Tibial artery (tissue), 4 donors: ENCODE results near the gene AHSG.

Experiments used
- DNase-seq, 2 donors: peaks; one replicate each; pipeline ENCODE4 v3.0.0-alpha.2; 2019
- H3K27ac ChIP-seq, 2 donors: fragments of 200-600 bp; sonication (generic) in 1 of 2; 1 replicate in 1 of 2; 2 replicates in 1 of 2; pipeline ENCODE4 v1.5.1; 2018 to 2019; ENCODE audit warnings: mild to moderate bottlenecking in 1 of 2
- H3K27me3 ChIP-seq, 2 donors: fragments of 200-600 bp; sonication (generic) in 1 of 2; one replicate each; pipeline versions ENCODE4 v1.5.1 to v1.6.0; 2016 to 2019
- H3K36me3 ChIP-seq, 3 donors: fragments of 200-600 bp; sonication (generic) in 2 of 3; one replicate each; pipeline ENCODE4 v1.5.1; 2016 to 2019; ENCODE audit warnings: mild to moderate bottlenecking in 2 of 3
- H3K4me1 ChIP-seq, 4 donors: fragments of 200-600 bp; sonication (generic) in 2 of 4; 1 replicate in 3 of 4; 2 replicates in 1 of 4; pipeline ENCODE4 v1.5.1; 2016 to 2019
- H3K4me3 ChIP-seq, 2 donors: fragments of 200-600 bp; sonication (generic) in 1 of 2; 1 replicate in 1 of 2; 2 replicates in 1 of 2; pipeline ENCODE4 v1.5.1; 2018 to 2019; ENCODE audit warnings: mild to moderate bottlenecking in 2 of 2
- H3K9me3 ChIP-seq, 3 donors: fragments of 200-600 bp; sonication (generic) in 1 of 3; one replicate each; pipeline ENCODE4 v1.5.1; 2016 to 2019
- CTCF ChIP-seq, 2 experiments: fragments of 200-600 bp in 1 of 2; fragments of 450-650 bp in 1 of 2; IDR thresholded peaks; one replicate each; pipeline ENCODE4 v1.5.1; 2017 to 2019; ENCODE audit warnings: antibody characterized with exemption in 2 of 2, mild to moderate bottlenecking in 1 of 2, moderate library complexity in 1 of 2
- intact Hi-C: fragments of 100-400 bp; cut with DNase I; formaldehyde crosslinking; loops from one replicate; pipeline ENCODE4 v1.15.0; 2023; ENCODE audit warnings: low total_unique reads

The AHSG gene

GRCh38 chr3:186608624-186609215, 4.1 kb upstream of the AHSG start:
- no peak overlapping the region for H3K27ac ChIP-seq
- no peak for TF ChIP-seq CTCF (IDR thresholded peaks at IDR 0.05)
- H3K4me1 ChIP-seq: no peaks in the 10 kb centered on the region
- peaks cover 0 to 11% of the 10 kb centered on the region in 2 donors for H3K27me3 ChIP-seq
- no peak overlapping the region for H3K4me3 ChIP-seq
- intact Hi-C loops: loop anchor here (10.0 kb wide), 1 partner anchor 1066 kb away; the partner anchor contains the start of gene SST
- DNase-seq: no peak
- H3K36me3 ChIP-seq: no peaks in the 10 kb centered on the region
- H3K9me3 ChIP-seq: no peaks in the 10 kb centered on the region

DNA sequence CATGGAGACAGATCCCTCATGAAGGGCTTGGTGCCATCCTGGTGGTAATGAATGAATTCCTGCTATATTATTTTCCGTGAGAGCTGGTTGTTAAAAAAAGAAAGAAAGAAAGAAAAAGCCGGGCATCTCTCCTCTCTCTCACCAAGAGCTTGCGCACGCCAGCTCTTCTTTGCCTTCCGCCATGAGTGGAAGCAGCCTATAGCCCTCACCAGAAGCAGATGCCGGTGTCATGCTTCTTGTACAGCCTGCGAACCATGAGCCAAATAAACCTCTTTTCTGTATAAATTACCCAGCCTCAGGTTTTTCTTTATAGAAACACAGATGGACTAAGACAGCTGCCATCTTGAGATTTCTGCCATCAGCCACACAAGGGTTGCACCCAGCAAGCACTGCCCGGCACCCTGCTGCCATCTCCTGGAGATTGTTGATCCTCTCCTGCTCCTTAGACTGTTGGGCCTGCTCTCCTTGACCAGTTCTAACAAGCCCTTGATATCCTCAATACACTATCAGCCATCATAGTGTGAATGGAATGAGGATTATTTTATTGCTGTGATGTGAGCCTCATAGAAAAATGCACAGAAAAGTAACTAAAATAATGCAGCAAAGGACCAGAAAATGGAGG, 3.5 kb upstream of the AHSG start:
- Histone ChIP-seq H3K4me1 (no peaks in the 10 kb centered on the region), H3K36me3 (no peaks in the 10 kb centered on the region), H3K9me3 (no peaks in the 10 kb centered on the region), H3K4me3 (no peak overlapping the region), H3K27ac (no peak overlapping the region), H3K27me3 (peaks cover 0 to 14% of the 10 kb centered on the region in 2 donors)
- intact Hi-C loops: loop anchor here (10.0 kb wide), 1 partner anchor 1065 kb away; the partner anchor contains the start of gene SST
- no peak for DNase-seq
- no peak for TF ChIP-seq CTCF (IDR thresholded peaks at IDR 0.05)

DNA sequence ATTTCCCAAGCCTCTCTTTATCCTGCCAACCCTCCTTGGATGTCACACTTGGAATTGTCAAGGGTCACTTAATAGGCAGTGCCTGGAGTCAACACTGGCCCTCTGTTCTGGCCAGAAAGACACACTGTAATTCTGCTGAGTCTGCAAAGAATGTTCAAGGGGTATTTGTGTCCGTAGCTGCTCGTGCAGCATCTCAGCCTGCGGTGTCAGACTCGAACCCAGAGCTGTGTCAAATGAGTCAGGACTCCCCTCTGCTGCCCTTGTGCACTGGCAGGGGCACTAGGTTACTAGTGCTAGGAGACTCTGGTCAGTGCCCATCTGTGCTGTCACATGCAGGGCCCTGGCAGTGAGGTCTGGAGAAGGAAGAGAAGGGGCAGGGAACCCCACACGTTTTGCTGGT, 795 bp upstream of the AHSG start:
- H3K27ac ChIP-seq: no peak overlapping the region
- H3K9me3 ChIP-seq: no peaks in the 10 kb centered on the region
- no peaks in the 10 kb centered on the region for H3K36me3 ChIP-seq
- no peak for TF ChIP-seq CTCF (IDR thresholded peaks at IDR 0.05)
- DNase-seq: no peak
- H3K4me1 ChIP-seq: peaks cover 0 to 7% (median 5%) of the 10 kb centered on the region in 4 donors
- H3K27me3 ChIP-seq: peaks cover 0 to 18% of the 10 kb centered on the region in 2 donors
- no peak overlapping the region for H3K4me3 ChIP-seq
- intact Hi-C loops: no loop called here

- Histone ChIP-seq H3K9me3 (no peaks in the 10 kb centered on the region), H3K27me3 (peaks cover 0 to 26% of the 10 kb centered on the region in 2 donors), H3K36me3 (no peaks in the 10 kb centered on the region), H3K4me3 (no peak overlapping the region), H3K4me1 (peaks cover 0 to 11% (median 10%) of the 10 kb centered on the region in 4 donors), H3K27ac (no peak overlapping the region)
- no peak for TF ChIP-seq CTCF (IDR thresholded peaks at IDR 0.05)
- no peak for DNase-seq
- intact Hi-C loops: loop anchor here (2.0 kb wide), 1 partner anchor 213 kb away; no protein-coding TSS in a partner anchor
Observed at GRCh38 chr3:186613637-186614265, 891 bp downstream of the AHSG start.

- H3K27me3 ChIP-seq: peaks cover 0 to 26% of the 10 kb centered on the region in 2 donors
- no peaks in the 10 kb centered on the region for H3K9me3 ChIP-seq
- no peak for DNase-seq
- H3K27ac ChIP-seq: no peak overlapping the region
- H3K4me3 ChIP-seq: no peak overlapping the region
- TF ChIP-seq CTCF (IDR thresholded peaks at IDR 0.05): no peak
- intact Hi-C loops: loop anchor here (2.0 kb wide), 1 partner anchor 213 kb away; no protein-coding TSS in a partner anchor
- peaks cover 0 to 11% (median 10%) of the 10 kb centered on the region in 4 donors for H3K4me1 ChIP-seq
- no peaks in the 10 kb centered on the region for H3K36me3 ChIP-seq
Observed at GRCh38 chr3:186614266-186614596, 1.4 kb downstream of the AHSG start.
